Measurements from ENCODE around the gene KLHL22. TPM values are rescaled to one million over a fixed set of nuclear protein-coding genes. Genes with fewer than 3 reads are reported as not detected.

KLHL22 gene
- total and polyA plus RNA-seq, 2 of the 4 experiments (the other 2 are of a cell fraction): 27.1 to 30.1 TPM

DNA sequence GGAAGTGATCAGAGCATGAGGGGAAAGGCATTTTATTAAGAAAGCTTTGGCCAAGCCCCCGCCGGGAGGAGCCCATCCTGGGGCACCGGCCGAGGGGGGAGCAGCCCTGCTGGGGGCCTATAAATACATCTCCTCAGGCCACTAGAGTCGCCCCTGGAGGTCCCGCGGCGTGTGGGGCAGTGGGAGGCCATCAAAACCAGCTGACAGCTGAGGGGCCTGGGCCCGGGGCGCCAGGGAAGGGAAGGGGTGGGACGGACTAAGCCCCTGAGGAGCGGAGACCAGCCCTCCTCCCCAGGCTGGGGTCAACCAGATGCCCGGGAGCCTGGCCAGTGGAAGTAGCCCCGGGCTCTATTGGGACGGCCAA is 71.0 kb downstream of the KLHL22 start:
- ChIA-PET POLR2A (ENCODE audit: unreplicated experiment) (no interaction called here), CTCF (no interaction called here)
- TF ChIP-seq FOS (IDR thresholded peaks at IDR 0.05; ENCODE audit: low read depth, low read length) (no peak), CHD1 (IDR thresholded peaks at IDR 0.05; ENCODE audit: low read depth, low read length) (no peak), MAFK (IDR thresholded peaks at IDR 0.05; ENCODE audit: low read depth, low read length) (no peak), CEBPB (IDR thresholded peaks at IDR 0.05; ENCODE audit: low read depth, low read length) (no peak), MAZ (IDR thresholded peaks at IDR 0.05; ENCODE audit: borderline replicate concordance, low read depth, low read length) (no peak), POLR2A (IDR thresholded peaks at IDR 0.05; ENCODE audit: low read depth, low read length) (no peak), MXI1 (IDR thresholded peaks at IDR 0.05; ENCODE audit: borderline replicate concordance, low read depth, low read length) (no peak), BHLHE40 (IDR thresholded peaks at IDR 0.05; ENCODE audit: low read depth, low read length) (no peak), SMC3 (IDR thresholded peaks at IDR 0.05; ENCODE audit: low read depth, low read length) (no peak), NFE2L2 (IDR thresholded peaks at IDR 0.05; ENCODE audit: low read depth, low read length) (no peak), RAD21 (IDR thresholded peaks at IDR 0.05; ENCODE audit: low read length) (no peak), RCOR1 (IDR thresholded peaks at IDR 0.05; ENCODE audit: insufficient replicate concordance, low read length) (no peak), RFX5 (IDR thresholded peaks at IDR 0.05; ENCODE audit: low read depth, low read length) (no peak)
- TF ChIP-seq, protein P1, sequence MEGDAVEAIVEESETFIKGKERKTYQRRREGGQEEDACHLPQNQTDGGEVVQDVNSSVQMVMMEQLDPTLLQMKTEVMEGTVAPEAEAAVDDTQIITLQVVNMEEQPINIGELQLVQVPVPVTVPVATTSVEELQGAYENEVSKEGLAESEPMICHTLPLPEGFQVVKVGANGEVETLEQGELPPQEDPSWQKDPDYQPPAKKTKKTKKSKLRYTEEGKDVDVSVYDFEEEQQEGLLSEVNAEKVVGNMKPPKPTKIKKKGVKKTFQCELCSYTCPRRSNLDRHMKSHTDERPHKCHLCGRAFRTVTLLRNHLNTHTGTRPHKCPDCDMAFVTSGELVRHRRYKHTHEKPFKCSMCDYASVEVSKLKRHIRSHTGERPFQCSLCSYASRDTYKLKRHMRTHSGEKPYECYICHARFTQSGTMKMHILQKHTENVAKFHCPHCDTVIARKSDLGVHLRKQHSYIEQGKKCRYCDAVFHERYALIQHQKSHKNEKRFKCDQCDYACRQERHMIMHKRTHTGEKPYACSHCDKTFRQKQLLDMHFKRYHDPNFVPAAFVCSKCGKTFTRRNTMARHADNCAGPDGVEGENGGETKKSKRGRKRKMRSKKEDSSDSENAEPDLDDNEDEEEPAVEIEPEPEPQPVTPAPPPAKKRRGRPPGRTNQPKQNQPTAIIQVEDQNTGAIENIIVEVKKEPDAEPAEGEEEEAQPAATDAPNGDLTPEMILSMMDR (conservative IDR thresholded peaks at IDR 0.05; ENCODE audit: low read depth, low read length): no peak
- TF ChIP-seq, protein P2, sequence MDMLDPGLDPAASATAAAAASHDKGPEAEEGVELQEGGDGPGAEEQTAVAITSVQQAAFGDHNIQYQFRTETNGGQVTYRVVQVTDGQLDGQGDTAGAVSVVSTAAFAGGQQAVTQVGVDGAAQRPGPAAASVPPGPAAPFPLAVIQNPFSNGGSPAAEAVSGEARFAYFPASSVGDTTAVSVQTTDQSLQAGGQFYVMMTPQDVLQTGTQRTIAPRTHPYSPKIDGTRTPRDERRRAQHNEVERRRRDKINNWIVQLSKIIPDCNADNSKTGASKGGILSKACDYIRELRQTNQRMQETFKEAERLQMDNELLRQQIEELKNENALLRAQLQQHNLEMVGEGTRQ (IDR thresholded peaks at IDR 0.05; ENCODE audit: low read depth, low read length): no peak
- TF ChIP-seq, protein P3, sequence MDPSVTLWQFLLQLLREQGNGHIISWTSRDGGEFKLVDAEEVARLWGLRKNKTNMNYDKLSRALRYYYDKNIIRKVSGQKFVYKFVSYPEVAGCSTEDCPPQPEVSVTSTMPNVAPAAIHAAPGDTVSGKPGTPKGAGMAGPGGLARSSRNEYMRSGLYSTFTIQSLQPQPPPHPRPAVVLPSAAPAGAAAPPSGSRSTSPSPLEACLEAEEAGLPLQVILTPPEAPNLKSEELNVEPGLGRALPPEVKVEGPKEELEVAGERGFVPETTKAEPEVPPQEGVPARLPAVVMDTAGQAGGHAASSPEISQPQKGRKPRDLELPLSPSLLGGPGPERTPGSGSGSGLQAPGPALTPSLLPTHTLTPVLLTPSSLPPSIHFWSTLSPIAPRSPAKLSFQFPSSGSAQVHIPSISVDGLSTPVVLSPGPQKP (IDR thresholded peaks at IDR 0.05; ENCODE audit: borderline replicate concordance, low read depth, low read length): no peak
- dilution Hi-C loops (cut with HindIII; ENCODE audit: low sequenced_read_pairs, unreplicated experiment) (no loop called here), intact Hi-C loops (cut with micrococcal nuclease) (no loop called here), in situ Hi-C loops (cut with MboI; ENCODE audit: low sequenced_read_pairs) (no loop called here)
- Histone ChIP-seq H2AK9ac (replicated peaks; ENCODE audit: low read depth, low read length, poor library complexity) (no peak overlapping the region), H4K5ac (ENCODE audit: low read depth, low read length) (no peak overlapping the region), H3K27ac (ENCODE audit: insufficient read depth, low read length) (no peak overlapping the region), H2BK120ac (ENCODE audit: low read depth, low read length) (no peak overlapping the region), H4K8ac (ENCODE audit: low read depth in 2 of 2, low read length in 2 of 2) (no peak overlapping the region), H3K23ac (ENCODE audit: low read depth, low read length) (no peak overlapping the region), H3K18ac (ENCODE audit: low read depth, low read length) (no peak overlapping the region), H2BK15ac (ENCODE audit: low read depth, low read length) (no peak overlapping the region), H4K20me1 (ENCODE audit: insufficient read depth, low read length) (peaks cover 45% of the 10 kb centered on the region), H2BK5ac (ENCODE audit: low read depth, low read length, poor library complexity, severe bottlenecking) (no peak overlapping the region), H3K4ac (ENCODE audit: low read depth, low read length) (no peak overlapping the region), H4K91ac (ENCODE audit: insufficient read depth, low read depth, low read length) (no peak overlapping the region), H3K36me3 (ENCODE audit: control insufficient read depth, insufficient read depth, low read length) (peaks cover 40% of the 10 kb centered on the region), H2AFZ (replicated peaks; ENCODE audit: low read length, poor library complexity) (no peak overlapping the region), H3K4me1 (ENCODE audit: control insufficient read depth, insufficient read depth, low read length) (peaks cover 13% of the 10 kb centered on the region; the same call in 1 of the 2 replicates), H3K27me3 (ENCODE audit: control insufficient read depth, insufficient read depth, low read length) (no peaks in the 10 kb centered on the region), H3K9me3 (ENCODE audit: control insufficient read depth, insufficient read depth, low read length) (no peaks in the 10 kb centered on the region), H3K79me1 (ENCODE audit: low read depth in 1 of 2, low read length in 2 of 2) (peaks cover 0 to 21% of the 10 kb centered on the region in 2 experiments; a peak in 3 of 4 replicates), H3K4me2 (ENCODE audit: low read depth, low read length) (no peak overlapping the region), H3K9me1 (ENCODE audit: insufficient read depth, low read length) (no peaks in the 10 kb centered on the region; the same call in 1 of the 2 replicates), H3K9ac (ENCODE audit: low read depth, low read length) (no peak overlapping the region), H2AK5ac (ENCODE audit: low read depth, low read length) (no peak overlapping the region), H3K56ac (ENCODE audit: extremely low read depth, insufficient read depth, low read length) (no peak overlapping the region), H3K4me3 (ENCODE audit: insufficient read depth, low read depth, low read length) (no peak overlapping the region), H3K14ac (replicated peaks; ENCODE audit: low read depth, low read length) (no peak overlapping the region), H2BK20ac (ENCODE audit: low read depth, low read length) (no peak overlapping the region)
- ATAC-seq (ENCODE audit: low read depth): no peak
- BruUV-seq (replicated peaks): no TSS peak
- no peak for DNase-seq
- WGBS, 2 experiments (ENCODE audit: extremely low coverage in 2 of 2, insufficient read length in 1 of 2): 50% methylated on average over 3 of the region's 15 CpGs; no CpG with 5 or more reads in 1 of the 2 experiments

All from IMR-90 (cell line).